ENCODE data around the gene MRAP. TPM values are rescaled to one million over a fixed set of nuclear protein-coding genes. Genes with fewer than 3 reads are reported as not detected.

MRAP gene
- total and polyA plus RNA-seq, 9 donors, result 0.58 to 67.5 (median 2.3) TPM; not detected in 1

DNA sequence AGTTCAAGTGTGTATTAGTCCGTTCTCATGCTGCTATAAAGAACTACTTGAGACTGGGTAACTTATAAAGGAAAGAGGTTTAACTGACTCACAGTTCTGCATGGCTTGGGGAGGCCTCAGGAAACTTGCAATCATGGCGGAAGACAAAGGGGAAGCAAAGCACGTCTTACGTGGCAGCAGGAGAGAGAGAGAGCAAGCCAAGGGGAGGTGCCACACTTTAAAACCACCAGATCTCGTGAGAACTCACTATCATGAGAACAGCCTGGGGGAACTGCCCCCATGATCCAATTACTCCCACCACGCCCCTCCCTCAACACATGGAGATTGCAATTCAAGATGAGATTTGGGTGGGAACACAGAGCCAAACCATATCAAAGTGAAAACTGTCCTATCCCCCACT is 15.7 kb upstream of the MRAP start:
- Histone ChIP-seq H3K27me3 (no peaks in the 10 kb centered on the region), H3K9me3 (no peaks in the 10 kb centered on the region), H3K4me1 (ENCODE audit: insufficient read depth) (peaks cover 4% of the 10 kb centered on the region), H3K4me3 (no peak overlapping the region), H3K36me3 (no peaks in the 10 kb centered on the region), H3K27ac (no peak overlapping the region)
- 83 to 89% (median 87%) methylated on average over 6 of the region's 6 CpGs for WGBS, 3 donors
- TF ChIP-seq EP300 (IDR thresholded peaks at IDR 0.05) (no peak), CTCF (IDR thresholded peaks at IDR 0.05) (no peak), POLR2A (IDR thresholded peaks at IDR 0.05) (no peak)
- intact Hi-C loops (cut with DNase I), result no loop called here
- DNase-seq, result no peak

DNA sequence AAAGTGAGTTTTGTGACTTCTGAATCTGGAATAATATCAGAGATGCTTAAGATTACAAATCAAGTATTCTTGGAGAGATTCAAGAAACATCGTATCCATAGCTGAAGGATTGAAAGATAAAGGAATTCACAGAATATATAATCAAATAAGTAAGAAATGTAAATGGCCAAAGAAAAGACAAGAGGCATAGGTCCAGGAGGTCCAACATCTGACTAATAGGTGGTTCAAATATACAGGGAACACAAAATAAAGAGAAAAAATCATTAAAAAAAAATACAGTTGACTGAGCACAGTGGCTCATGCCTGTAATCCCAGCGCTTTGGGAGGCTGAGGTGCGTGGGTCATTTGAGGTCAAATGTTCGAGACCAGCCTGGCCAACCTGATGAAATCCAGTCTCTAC is 13.2 kb upstream of the MRAP start:
- DNase-seq, result no peak
- intact Hi-C loops (cut with DNase I), result no loop called here
- TF ChIP-seq EP300 (IDR thresholded peaks at IDR 0.05), result no peak
- TF ChIP-seq POLR2A (IDR thresholded peaks at IDR 0.05), result no peak
- TF ChIP-seq CTCF (IDR thresholded peaks at IDR 0.05), result no peak
- no peaks in the 10 kb centered on the region for H3K4me1 ChIP-seq (ENCODE audit: insufficient read depth)
- no peaks in the 10 kb centered on the region for H3K9me3 ChIP-seq
- WGBS, 3 donors, result 95 to 96% (median 95%) methylated on average over 4 of the region's 4 CpGs
- H3K27ac ChIP-seq, result no peak overlapping the region
- H3K27me3 ChIP-seq, result no peaks in the 10 kb centered on the region
- no peak overlapping the region for H3K4me3 ChIP-seq
- no peaks in the 10 kb centered on the region for H3K36me3 ChIP-seq

- H3K9me3 ChIP-seq, result no peaks in the 10 kb centered on the region
- TF ChIP-seq EP300 (IDR thresholded peaks at IDR 0.05), result no peak
- TF ChIP-seq CTCF (IDR thresholded peaks at IDR 0.05), result no peak
- TF ChIP-seq POLR2A (IDR thresholded peaks at IDR 0.05), result no peak
- H3K4me3 ChIP-seq, result no peak overlapping the region
- intact Hi-C loops (cut with DNase I), result loop anchor here in 1 of 4 donors (10.0 kb wide), 2 partner anchors 87 to 277 kb away; no protein-coding TSS in a partner anchor
- H3K36me3 ChIP-seq, result no peaks in the 10 kb centered on the region
- H3K4me1 ChIP-seq (ENCODE audit: insufficient read depth), result peaks cover 2% of the 10 kb centered on the region
- 89 to 93% (median 92%) methylated on average over 7 of the region's 7 CpGs for WGBS, 3 donors
- H3K27me3 ChIP-seq, result no peaks in the 10 kb centered on the region
- H3K27ac ChIP-seq, result no peak overlapping the region
- no peak for DNase-seq
These were observed 1.2 kb upstream of the MRAP start for GRCh38 chr21:32297449-32297848.

DNA sequence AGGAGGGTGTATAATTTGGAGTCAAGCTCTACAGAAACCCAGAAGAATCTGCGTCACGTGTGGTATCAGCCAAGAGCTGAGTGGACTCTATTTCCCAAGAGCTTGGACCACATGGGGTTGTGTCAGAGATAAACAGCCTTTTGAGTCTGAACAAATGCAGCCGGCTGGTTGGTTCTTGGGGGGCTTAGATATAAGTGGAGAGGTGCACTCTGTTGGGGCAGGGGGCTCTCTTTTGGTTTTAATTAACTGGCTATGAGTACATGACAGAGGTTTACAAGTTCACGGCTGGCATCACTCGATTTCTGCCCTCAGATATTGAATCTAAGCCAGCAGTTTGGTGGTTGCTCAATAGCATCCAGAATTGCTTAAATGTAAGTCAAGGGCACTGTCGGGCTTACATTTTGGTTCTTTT is 501 bp upstream of the MRAP start:
- Histone ChIP-seq H3K36me3 (no peaks in the 10 kb centered on the region), H3K27ac (no peak overlapping the region), H3K4me3 (no peak overlapping the region), H3K27me3 (no peaks in the 10 kb centered on the region), H3K4me1 (ENCODE audit: insufficient read depth) (peaks cover 2% of the 10 kb centered on the region), H3K9me3 (no peaks in the 10 kb centered on the region)
- DNase-seq, result peak in 2 of 5 donors; percentile 54 to 66
- intact Hi-C loops (cut with DNase I), result loop anchor here in 1 of 4 donors (10.0 kb wide), 2 partner anchors 87 to 277 kb away; no protein-coding TSS in a partner anchor
- 63 to 75% (median 70%) methylated on average over 6 of the region's 6 CpGs for WGBS, 3 donors
- no peak for TF ChIP-seq POLR2A (IDR thresholded peaks at IDR 0.05)
- no peak for TF ChIP-seq CTCF (IDR thresholded peaks at IDR 0.05)
- TF ChIP-seq EP300 (IDR thresholded peaks at IDR 0.05), result no peak
